Stimulated activated CD8-positive, alpha-beta memory T cell treated with anti-CD3 and anti-CD28 coated beads, Interleukin-12 subunit alpha, Interleukin-12 subunit beta, amount 100 ng/mL, for 1 hour (primary cell): ENCODE data around the gene POLE.

ENCODE experiments used
- DNase-seq: peaks from one replicate; pipeline ENCODE4 v3.0.0-alpha.2; 2020; ENCODE audit warnings: low read depth

POLE gene

GRCh38 chr12:132653567-132654290 lies 33.4 kb downstream of the POLE start:
- no peak for DNase-seq

DNA sequence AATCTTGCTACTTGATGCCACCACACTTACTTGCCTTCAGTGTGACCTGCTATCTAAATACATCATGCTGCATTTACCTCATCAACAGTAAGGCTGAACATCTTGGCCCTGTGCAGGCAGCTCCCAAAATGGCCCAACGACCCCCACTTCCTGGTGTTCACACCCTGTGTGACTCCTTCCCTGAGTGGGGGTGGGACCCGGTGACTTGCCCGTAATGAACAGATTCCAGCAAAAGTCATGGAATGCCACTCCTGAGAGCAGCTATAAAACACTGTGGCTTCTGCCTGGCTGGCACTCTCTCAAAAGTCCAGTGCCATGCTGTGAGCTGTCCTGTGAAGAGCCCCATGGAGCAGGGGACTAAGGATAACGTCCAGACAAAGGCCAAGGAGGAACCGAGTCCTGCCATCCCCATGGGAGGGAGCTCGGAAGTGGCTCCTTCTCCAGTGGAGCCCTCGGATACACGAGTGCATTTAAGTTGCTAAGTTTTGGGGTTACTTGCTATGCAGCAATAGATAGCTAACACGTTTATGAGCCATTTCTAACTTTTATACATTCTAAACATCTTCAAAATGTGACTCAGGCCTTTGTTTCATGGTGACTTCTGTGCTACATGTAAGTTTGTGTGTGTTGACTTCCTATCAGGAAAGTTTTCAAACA lies 35.6 kb downstream of the POLE start:
- DNase-seq, result no peak

DNA sequence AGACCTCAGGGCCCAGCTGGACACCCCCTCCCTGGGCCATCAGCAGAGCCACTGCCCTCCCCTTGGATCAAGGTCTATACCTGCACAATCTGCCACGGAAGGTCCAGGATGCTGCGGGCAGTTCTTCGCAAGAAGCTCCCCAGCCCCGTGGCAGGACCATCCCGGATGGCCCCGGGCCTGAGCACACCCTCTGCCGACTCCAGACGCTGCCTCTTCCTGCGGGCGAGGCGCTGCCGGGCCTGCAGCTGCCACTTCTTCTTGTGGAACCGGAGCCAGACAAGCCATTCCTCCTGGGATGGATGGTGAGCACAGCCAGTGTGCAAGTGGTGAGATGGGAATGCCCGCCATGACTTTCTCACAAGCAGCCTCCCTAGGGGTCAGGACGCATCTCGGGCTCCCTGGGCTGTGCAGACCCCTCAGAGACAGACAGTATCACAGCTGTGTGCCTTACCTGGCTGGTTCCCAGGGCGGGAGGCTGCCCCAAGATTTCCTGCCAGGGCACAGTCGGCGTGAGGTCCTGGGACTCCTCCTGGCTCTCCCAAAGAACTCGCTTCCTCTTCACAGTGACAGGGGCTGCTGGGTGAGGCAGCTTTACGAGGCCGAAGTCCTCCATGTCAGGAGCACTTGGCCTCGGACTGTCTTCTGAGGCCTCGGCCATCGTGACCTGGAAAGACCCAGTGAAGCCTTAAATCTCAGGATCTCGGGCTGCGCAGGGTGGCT lies 37.8 kb downstream of the POLE start:
- no peak for DNase-seq

GRCh38 chr12:132648616-132649225 lies 38.4 kb downstream of the POLE start:
- DNase-seq, result no peak

- no peak for DNase-seq
Observed at GRCh38 chr12:132647858-132648257, 39.3 kb downstream of the POLE start.

- DNase-seq, result no peak
Observed at GRCh38 chr12:132646850-132647249, 40.3 kb downstream of the POLE start.

GRCh38 chr12:132642846-132643835 lies 44.0 kb downstream of the POLE start:
- DNase-seq, result no peak

- no peak for DNase-seq
Observed at GRCh38 chr12:132641811-132642650, 45.1 kb downstream of the POLE start.

- no peak for DNase-seq
Observed at GRCh38 chr12:132640936-132641335, 46.2 kb downstream of the POLE start.

DNA sequence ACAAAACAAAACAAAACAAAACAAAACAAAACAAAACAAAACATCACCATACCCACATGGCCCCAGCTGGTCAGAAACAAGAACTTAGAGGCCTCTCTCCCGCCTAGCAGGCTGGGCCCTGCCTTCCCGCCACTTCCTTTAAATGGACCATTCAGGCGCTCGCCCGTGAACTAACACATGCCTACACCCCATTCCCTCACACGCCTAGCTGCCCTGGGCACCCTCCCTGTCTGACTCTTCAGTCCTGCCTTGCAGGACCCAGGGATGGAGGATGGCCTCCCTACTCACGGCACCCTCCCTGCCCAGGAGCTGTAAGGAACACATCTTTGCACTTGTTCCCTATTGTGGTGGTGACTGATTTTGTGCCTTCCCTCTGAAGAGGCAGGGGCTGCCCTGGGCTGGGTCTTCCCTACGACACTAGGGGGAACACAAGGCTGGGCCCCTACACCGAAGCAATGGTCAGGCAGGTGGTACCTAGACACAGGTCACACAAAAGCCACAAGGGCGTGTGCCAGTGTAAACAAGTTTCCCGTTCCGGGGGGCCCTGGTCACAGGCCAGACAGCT lies 47.1 kb downstream of the POLE start:
- no peak for DNase-seq

- no peak for DNase-seq
Observed at GRCh38 chr12:132638541-132639408, 48.4 kb downstream of the POLE start.

GRCh38 chr12:132637811-132638210 lies 49.3 kb downstream of the POLE start:
- no peak for DNase-seq

- no peak for DNase-seq
Observed at GRCh38 chr12:132635076-132635955, 51.8 kb downstream of the POLE start.

GRCh38 chr12:132634411-132634990 lies 52.6 kb downstream of the POLE start:
- no peak for DNase-seq

DNA sequence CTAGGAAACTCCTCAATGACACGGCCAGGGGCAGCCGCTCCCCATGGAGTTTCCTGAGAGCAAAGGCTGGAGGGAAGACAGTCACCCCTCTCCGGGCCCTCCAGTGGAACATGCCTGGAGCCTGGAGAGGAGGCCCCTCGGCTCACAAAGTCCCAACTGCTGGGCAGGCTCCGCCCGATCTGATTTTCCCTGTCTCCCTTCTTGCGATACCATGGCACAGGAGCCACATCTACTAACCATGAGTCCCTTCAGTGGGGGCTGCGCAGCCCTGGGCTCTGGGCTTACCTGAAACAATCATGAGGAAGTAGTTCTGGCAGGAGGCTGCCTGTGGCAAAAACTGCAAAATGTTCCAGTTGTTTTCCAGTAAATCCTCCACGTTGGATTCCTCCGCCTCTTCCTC lies 53.2 kb downstream of the POLE start:
- no peak for DNase-seq

DNA sequence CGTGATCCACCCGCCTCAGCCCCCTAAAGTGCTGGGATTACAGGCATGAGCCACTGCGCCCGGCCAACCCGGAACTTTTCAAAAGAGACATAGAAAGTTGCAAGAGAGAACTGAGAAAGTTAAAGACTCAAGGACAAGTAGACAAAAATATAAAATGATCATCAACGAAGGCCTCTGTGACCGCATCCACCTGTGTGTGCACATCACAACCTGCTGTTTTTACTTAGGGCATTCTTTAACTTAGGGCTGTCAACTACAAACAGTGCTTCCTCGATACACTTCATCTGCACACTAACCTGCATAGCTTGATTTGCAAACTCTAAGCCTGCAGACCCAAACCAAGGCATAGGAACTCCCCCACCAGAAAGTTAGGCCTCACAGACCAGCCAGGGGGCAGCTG lies 53.7 kb downstream of the POLE start:
- no peak for DNase-seq

DNA sequence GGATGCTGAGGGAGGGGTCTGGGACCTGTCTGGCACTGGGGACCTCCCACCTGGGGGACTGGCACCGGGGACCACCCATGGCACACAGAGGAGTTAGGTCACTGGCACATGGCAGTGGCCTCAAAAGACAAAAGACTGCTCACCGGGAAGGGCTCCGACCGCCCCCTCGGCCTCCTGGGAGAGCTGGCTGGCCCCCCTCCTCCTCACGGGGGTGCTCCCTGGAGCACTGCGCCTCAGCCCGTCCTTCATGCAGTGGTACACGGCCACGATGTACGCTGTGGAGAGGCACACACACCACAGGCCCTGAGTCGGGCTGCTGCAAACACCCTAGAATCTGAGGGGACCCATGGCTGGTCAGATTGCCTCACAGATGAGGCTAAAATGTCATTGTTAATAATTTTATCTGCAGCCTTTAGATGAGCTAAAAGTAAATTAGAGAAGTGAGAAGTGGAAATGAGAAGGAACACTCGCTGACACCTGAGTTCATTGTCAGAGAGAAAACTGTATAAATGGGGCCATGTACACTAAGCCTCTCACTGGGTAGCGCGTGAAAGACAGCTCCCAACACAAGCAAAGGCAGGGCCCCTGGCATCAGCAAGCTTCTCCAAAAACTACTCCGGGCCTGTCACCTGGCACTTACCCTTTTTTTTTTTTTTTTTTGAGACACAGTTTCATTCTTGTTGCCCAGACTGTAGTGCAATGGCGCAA lies 54.5 kb downstream of the POLE start:
- no peak for DNase-seq
